GM23248 (cell line): ENCODE results near the gene MAP1B. TPM values are rescaled to one million over a fixed set of nuclear protein-coding genes. Genes with fewer than 3 reads are reported as not detected.

Experiments
- DNase-seq: peaks from one replicate; pipeline ENCODE4 v3.0.0-alpha.2; 2015
- H2AFZ ChIP-seq: fragments of 200-600 bp; sonication (generic); 2 replicates; pipeline ENCODE4 v1.6.1; 2016; ENCODE audit warnings: antibody characterized with exemption
- H3F3A ChIP-seq: fragments of 200-600 bp; sonication (generic); 2 replicates; pipeline ENCODE4 v1.6.1; 2016; ENCODE audit warnings: mild to moderate bottlenecking, antibody characterized with exemption, mixed run types; ENCODE audit not compliant: insufficient read depth
- H3K27ac ChIP-seq: fragments of 200-600 bp; sonication (generic); 2 replicates; pipeline ENCODE4 v1.5.1; 2016; ENCODE audit warnings: mild to moderate bottlenecking
- H3K27me3 ChIP-seq: fragments of 200-600 bp; sonication (generic); replicated peaks from 2 replicates; pipeline ENCODE4 v1.6.1; 2016; ENCODE audit warnings: mild to moderate bottlenecking; ENCODE audit not compliant: insufficient read depth
- H3K36me3 ChIP-seq: fragments of 200-600 bp; sonication (generic); 2 replicates; pipeline ENCODE4 v1.6.1; 2016; ENCODE audit warnings: low read depth, mild to moderate bottlenecking
- H3K4me1 ChIP-seq: fragments of 200-600 bp; sonication (generic); 2 replicates; pipeline ENCODE4 v1.6.1; 2016; ENCODE audit warnings: mild to moderate bottlenecking; ENCODE audit not compliant: insufficient read depth
- H3K4me2 ChIP-seq: fragments of 200-600 bp; sonication (generic); one replicate; pipeline ENCODE4 v1.6.1; 2016; ENCODE audit warnings: mild to moderate bottlenecking; ENCODE audit not compliant: unreplicated experiment
- H3K4me3 ChIP-seq: fragments of 200-600 bp; sonication (generic); 2 replicates; pipeline ENCODE4 v1.5.1; 2016; ENCODE audit warnings: mild to moderate bottlenecking
- H3K79me2 ChIP-seq: fragments of 200-600 bp; sonication (generic); 2 replicates; pipeline ENCODE4 v1.6.1; 2016; ENCODE audit warnings: mild to moderate bottlenecking; ENCODE audit not compliant: insufficient read depth
- H3K9ac ChIP-seq: fragments of 200-600 bp; sonication (generic); 2 replicates; pipeline ENCODE4 v1.6.1; 2016; ENCODE audit warnings: mild to moderate bottlenecking
- H3K9me2 ChIP-seq: fragments of 200-600 bp; sonication (generic); 2 replicates; pipeline ENCODE4 v1.6.1; 2016; ENCODE audit warnings: mixed run types, mild to moderate bottlenecking, moderate library complexity; ENCODE audit not compliant: insufficient read depth
- H3K9me3 ChIP-seq: fragments of 200-600 bp; sonication (generic); one replicate; pipeline ENCODE4 v1.6.1; 2017; ENCODE audit warnings: low read depth
- H4K20me1 ChIP-seq: fragments of 200-600 bp; sonication (generic); 2 replicates; pipeline ENCODE4 v1.6.0; 2016; ENCODE audit not compliant: insufficient read depth
- EZH2 ChIP-seq: fragments of 200-600 bp; sonication (generic); IDR thresholded peaks from 2 replicates; pipeline ENCODE4 v1.6.1; 2018; ENCODE audit warnings: antibody characterized with exemption, mild to moderate bottlenecking; ENCODE audit not compliant: insufficient read depth, poor library complexity, severe bottlenecking
- EZH2phosphoT487 ChIP-seq: fragments of 200-600 bp; sonication (generic); IDR thresholded peaks from 2 replicates; pipeline ENCODE4 v1.6.1; 2018; ENCODE audit warnings: antibody characterized with exemption, moderate library complexity, mild to moderate bottlenecking, low read depth; ENCODE audit not compliant: insufficient read depth
- WGBS, 2 experiments: methylation state at CpG; one replicate each; pipeline ENCODE4 v1.1.6; 2015 to 2017; ENCODE audit warnings: low lambda C conversion rate in 2 of 2, low coverage in 1 of 2; ENCODE audit errors: missing lambda C conversion rate in 2 of 2; 5-methylcytosine and 5-hydroxymethylcytosine counted together
- in situ Hi-C: fragments of 300-500 bp; cut with MboI; formaldehyde crosslinking; loops from 2 replicates; pipeline ENCODE4 v1.15.0; 2020
- polyA plus RNA-seq: library from polyadenylated mRNA; unstranded; fragments of >200 nt; fragmentation: Nextera tagmentation; extraction: Ambion mirVana; gene quantifications from 2 replicates; pipeline ENCODE4 v1.2.1, GENCODE V29; 2016
- total RNA-seq: library from RNA; depleted of rRNA; stranded (reverse); fragments of >200 nt; shearing (Covaris generic); gene quantifications from 2 replicates; pipeline ENCODE4 v1.2.3, GENCODE V29; 2014

The MAP1B gene
- total and polyA plus RNA-seq, 2 experiments from 2014 or later, result 149 to 267 TPM

DNA sequence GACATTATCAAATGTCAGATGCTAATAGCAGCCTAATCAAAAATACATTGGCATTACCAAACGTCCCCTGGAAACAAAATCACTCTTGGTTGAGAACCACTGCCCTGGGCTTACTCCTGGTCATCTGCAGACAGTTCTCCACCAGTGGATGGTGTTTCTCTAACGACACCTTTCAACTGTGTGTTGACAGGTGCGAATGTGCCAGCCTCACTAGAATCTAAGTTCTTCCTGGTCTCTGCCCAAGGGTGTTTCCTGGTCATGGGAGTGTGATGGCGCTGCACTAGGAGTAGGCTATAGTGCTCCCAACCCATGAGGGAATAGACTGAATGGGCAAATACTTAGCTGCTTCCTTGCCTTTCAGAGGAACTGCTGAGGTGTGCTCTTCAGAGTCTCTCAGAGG, 106.9 kb downstream of the MAP1B start:
- H3K36me3 ChIP-seq, result peaks cover 2% of the 10 kb centered on the region; the same call in 1 of the 2 replicates
- H2AFZ ChIP-seq, result no peak overlapping the region
- no peak for DNase-seq
- H3K9ac ChIP-seq, result no peak overlapping the region
- no peak overlapping the region for H3K27ac ChIP-seq
- H4K20me1 ChIP-seq, result no peaks in the 10 kb centered on the region
- WGBS, 2 experiments, result 74 to 79% methylated on average over 4 of the region's 4 CpGs
- no peaks in the 10 kb centered on the region for H3K9me2 ChIP-seq
- peaks cover 32% of the 10 kb centered on the region for H3K4me1 ChIP-seq
- H3K4me3 ChIP-seq, result no peak overlapping the region
- in situ Hi-C loops, result no loop called here
- no peaks in the 10 kb centered on the region for H3K27me3 ChIP-seq
- no peaks in the 10 kb centered on the region for H3K79me2 ChIP-seq
- no peak overlapping the region for H3K4me2 ChIP-seq
- peaks cover 45% of the 10 kb centered on the region for H3F3A ChIP-seq
- H3K9me3 ChIP-seq, result no peaks in the 10 kb centered on the region
- no peak for TF ChIP-seq EZH2phosphoT487
- TF ChIP-seq EZH2, result no peak

DNA sequence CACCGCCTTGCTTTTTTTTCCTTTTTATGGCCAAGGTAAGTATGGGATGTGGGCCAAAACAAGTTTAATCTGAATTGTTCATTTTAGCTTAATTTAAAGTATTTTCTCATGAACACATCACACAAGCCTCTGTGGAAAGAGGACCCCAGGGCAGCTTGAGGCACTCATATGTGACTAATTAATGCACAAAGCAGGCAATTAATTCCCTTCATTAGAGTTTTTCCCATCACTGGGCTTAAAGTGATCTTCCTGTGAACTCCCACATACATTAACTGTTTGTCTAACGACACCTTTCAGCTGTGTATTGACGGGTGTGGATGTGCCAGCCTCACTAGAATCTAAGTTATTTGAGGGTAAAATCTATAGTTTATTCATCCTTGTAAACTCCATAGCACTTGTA, 109.5 kb downstream of the MAP1B start:
- in situ Hi-C loops, result no loop called here
- Histone ChIP-seq H3K9me3 (no peaks in the 10 kb centered on the region), H4K20me1 (no peaks in the 10 kb centered on the region), H3F3A (peaks cover 19% of the 10 kb centered on the region), H3K36me3 (0 out of 2 replicates have a peak, but pooled peaks cover 7% of the 10 kb centered on the region), H2AFZ (no peak overlapping the region), H3K9me2 (no peaks in the 10 kb centered on the region), H3K4me2 (no peak overlapping the region), H3K4me3 (no peak overlapping the region), H3K79me2 (no peaks in the 10 kb centered on the region), H3K4me1 (peaks cover 7% of the 10 kb centered on the region), H3K9ac (no peak overlapping the region), H3K27me3 (no peaks in the 10 kb centered on the region), H3K27ac (no peak overlapping the region)
- no peak for DNase-seq
- TF ChIP-seq EZH2 (no peak), EZH2phosphoT487 (no peak)
- 96 to 98% methylated on average over 3 of the region's 3 CpGs for WGBS, 2 experiments

DNA sequence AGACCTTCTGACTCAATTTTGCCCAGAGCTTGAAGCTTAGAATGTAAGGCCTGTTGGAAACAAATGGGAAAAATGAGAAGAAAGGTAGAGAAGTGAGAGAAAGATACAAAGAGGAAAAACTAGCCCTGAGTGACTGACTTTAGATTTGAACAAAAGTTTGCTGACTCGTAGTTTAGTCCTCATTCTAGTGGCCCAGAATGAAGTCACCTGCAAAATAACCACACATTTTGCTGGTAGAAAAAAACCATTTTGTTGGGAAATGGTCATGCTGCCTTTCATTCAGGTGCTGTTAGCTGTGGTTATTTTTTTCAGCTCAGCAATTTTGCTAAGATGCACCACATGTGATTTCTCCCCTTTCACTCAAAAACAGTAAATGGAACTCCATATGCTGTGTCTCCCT, 113.8 kb downstream of the MAP1B start:
- 100% methylated on average over 1 of the region's 1 CpG for WGBS, 2 experiments
- no peaks in the 10 kb centered on the region for H3K27me3 ChIP-seq
- in situ Hi-C loops, result no loop called here
- H4K20me1 ChIP-seq, result no peaks in the 10 kb centered on the region
- H2AFZ ChIP-seq, result no peak overlapping the region
- no peak overlapping the region for H3K4me3 ChIP-seq
- no peak overlapping the region for H3K9ac ChIP-seq
- no peak for DNase-seq
- H3K4me2 ChIP-seq, result no peak overlapping the region
- no peak overlapping the region for H3K27ac ChIP-seq
- no peaks in the 10 kb centered on the region for H3K9me2 ChIP-seq
- peaks cover 20% of the 10 kb centered on the region for H3K36me3 ChIP-seq
- H3F3A ChIP-seq, result peaks cover 11% of the 10 kb centered on the region
- TF ChIP-seq EZH2 (no peak), EZH2phosphoT487 (no peak)
- H3K4me1 ChIP-seq, result peaks cover 14% of the 10 kb centered on the region
- H3K79me2 ChIP-seq, result no peaks in the 10 kb centered on the region
- no peaks in the 10 kb centered on the region for H3K9me3 ChIP-seq

DNA sequence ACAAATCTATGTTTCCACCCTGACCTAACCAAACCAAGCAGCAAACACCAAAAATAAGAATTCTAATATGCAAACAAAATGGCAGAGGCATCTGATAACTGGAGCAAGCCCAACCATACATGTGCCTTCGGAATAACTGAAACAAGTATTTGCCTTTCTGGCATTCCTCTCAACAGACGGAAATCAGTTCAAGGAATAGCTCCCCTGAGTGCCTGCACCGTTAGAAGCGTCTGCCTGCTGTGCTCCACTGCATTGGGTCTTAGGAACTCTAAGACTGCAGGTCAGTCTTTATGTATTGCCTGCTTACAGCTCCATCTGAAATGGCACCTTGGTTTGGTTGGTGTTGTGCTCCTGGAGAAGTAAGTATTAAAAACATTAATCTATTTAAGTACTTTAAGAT, 114.3 kb downstream of the MAP1B start:
- TF ChIP-seq EZH2 (no peak), EZH2phosphoT487 (no peak)
- H3K4me1 ChIP-seq, result peaks cover 14% of the 10 kb centered on the region
- H3F3A ChIP-seq, result peaks cover 11% of the 10 kb centered on the region
- no peaks in the 10 kb centered on the region for H3K27me3 ChIP-seq
- H4K20me1 ChIP-seq, result no peaks in the 10 kb centered on the region
- H2AFZ ChIP-seq, result no peak overlapping the region
- no peak overlapping the region for H3K4me3 ChIP-seq
- H3K79me2 ChIP-seq, result no peaks in the 10 kb centered on the region
- H3K9me2 ChIP-seq, result no peaks in the 10 kb centered on the region
- DNase-seq, result no peak
- peaks cover 21% of the 10 kb centered on the region for H3K36me3 ChIP-seq
- WGBS, 2 experiments, result 61 to 63% methylated on average over 4 of the region's 4 CpGs
- in situ Hi-C loops, result no loop called here
- no peak overlapping the region for H3K9ac ChIP-seq
- H3K9me3 ChIP-seq, result no peaks in the 10 kb centered on the region
- no peak overlapping the region for H3K27ac ChIP-seq
- no peak overlapping the region for H3K4me2 ChIP-seq

DNA sequence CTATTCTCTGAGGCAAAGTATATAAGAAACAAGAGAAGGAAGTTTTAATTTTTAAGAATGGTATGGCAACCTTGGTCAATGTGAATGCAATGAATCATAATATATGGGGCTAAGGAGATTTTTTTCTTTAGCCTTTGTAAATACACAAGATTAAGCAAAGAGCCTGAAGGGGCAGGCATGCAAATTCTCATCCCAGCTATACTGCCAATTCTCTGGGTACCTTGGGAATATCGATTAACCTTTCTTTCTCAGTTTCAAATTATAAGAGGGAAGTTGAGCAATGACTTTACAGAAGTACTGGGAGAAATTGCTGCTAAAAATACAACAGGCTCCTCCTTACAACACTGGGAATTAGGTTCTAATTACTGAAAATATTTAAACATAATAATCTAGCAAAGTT, 115.2 kb downstream of the MAP1B start:
- H3K9ac ChIP-seq, result no peak overlapping the region
- no peak overlapping the region for H3K4me3 ChIP-seq
- in situ Hi-C loops, result no loop called here
- peaks cover 21% of the 10 kb centered on the region for H3K36me3 ChIP-seq
- no peaks in the 10 kb centered on the region for H3K79me2 ChIP-seq
- peaks cover 11% of the 10 kb centered on the region for H3F3A ChIP-seq
- H4K20me1 ChIP-seq, result no peaks in the 10 kb centered on the region
- H3K27me3 ChIP-seq, result no peaks in the 10 kb centered on the region
- no peak overlapping the region for H3K4me2 ChIP-seq
- 96% methylated on average over 1 of the region's 1 CpG for WGBS, 2 experiments
- no peak overlapping the region for H2AFZ ChIP-seq
- no peaks in the 10 kb centered on the region for H3K9me2 ChIP-seq
- H3K4me1 ChIP-seq, result peaks cover 14% of the 10 kb centered on the region
- no peak for DNase-seq
- no peaks in the 10 kb centered on the region for H3K9me3 ChIP-seq
- no peak overlapping the region for H3K27ac ChIP-seq
- TF ChIP-seq EZH2 (no peak), EZH2phosphoT487 (no peak)
